ENCODE results near the gene CARD6.

CARD6 gene

DNA sequence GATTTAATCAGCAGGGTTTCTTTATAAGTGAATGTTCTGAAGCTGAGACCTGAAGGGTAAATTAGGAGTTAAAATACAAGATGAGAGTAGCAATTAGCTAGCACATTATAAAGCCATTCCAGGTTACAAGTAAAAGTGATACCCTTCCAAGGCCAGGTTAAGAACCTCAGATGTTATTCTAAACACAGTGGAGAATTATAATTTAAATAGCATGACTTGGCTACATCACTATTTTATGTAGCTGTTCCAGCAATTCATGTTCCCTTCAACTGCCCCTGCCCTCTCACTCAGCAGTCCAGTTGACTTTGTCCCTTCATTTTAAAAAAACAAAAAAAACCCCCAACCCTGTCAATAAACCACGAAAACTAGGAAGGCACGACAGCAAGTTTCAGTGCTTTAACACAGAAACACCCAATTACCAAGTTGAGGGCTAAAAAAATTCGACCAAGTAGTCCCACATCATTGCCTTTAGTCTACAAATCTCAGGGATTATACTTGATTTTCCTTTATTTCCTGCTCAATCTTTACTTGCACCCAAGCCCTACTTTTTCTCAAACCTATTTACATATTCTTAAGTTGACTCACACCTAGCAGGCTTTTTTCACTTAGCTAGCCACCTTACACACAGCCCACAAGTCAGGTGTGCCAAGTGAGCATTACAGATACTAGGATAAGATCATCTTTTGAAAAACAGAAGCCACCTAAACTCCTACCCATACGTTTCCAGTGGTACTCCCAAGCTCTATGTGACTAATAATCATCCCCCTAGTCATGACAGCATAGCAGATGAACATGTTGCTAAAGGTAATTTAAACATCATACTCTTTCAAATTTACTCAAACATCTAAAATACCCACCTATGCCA lies 9.6 kb upstream of the CARD6 start:
- TF ChIP-seq, protein P1, sequence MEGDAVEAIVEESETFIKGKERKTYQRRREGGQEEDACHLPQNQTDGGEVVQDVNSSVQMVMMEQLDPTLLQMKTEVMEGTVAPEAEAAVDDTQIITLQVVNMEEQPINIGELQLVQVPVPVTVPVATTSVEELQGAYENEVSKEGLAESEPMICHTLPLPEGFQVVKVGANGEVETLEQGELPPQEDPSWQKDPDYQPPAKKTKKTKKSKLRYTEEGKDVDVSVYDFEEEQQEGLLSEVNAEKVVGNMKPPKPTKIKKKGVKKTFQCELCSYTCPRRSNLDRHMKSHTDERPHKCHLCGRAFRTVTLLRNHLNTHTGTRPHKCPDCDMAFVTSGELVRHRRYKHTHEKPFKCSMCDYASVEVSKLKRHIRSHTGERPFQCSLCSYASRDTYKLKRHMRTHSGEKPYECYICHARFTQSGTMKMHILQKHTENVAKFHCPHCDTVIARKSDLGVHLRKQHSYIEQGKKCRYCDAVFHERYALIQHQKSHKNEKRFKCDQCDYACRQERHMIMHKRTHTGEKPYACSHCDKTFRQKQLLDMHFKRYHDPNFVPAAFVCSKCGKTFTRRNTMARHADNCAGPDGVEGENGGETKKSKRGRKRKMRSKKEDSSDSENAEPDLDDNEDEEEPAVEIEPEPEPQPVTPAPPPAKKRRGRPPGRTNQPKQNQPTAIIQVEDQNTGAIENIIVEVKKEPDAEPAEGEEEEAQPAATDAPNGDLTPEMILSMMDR (IDR thresholded peaks at IDR 0.05; ENCODE audit: low read depth, low read length, missing control alignments) = no peak
- peak overlapping the region; percentile 100 for H3K4me3 ChIP-seq (replicated peaks; ENCODE audit: low read depth, low read length)
- no peak for DNase-seq (ENCODE audit: extremely low read depth, low read depth)

DNA sequence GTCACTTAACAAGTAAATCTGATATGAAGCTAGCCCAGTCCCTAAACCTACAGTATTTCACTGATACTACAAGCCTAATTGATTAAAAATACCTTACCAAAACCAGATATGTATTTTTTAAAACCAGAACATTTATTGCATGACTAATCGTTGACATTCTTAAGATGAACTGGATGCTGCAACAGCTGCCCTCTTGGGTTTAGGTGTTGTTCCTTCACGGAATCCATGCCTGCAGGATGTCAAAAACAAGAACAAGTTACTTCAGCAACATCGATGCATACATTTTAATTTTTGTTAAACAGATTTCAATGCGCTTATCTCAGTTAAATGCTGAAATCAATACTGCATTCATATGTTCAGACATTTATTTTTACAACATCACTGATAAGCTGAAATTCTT lies 8.8 kb upstream of the CARD6 start:
- peak overlapping the region; percentile 100 for H3K4me3 ChIP-seq (replicated peaks; ENCODE audit: low read depth, low read length)
- no peak for DNase-seq (ENCODE audit: extremely low read depth, low read depth)
- TF ChIP-seq, protein P1 (IDR thresholded peaks at IDR 0.05; ENCODE audit: low read depth, low read length, missing control alignments) = no peak

DNA sequence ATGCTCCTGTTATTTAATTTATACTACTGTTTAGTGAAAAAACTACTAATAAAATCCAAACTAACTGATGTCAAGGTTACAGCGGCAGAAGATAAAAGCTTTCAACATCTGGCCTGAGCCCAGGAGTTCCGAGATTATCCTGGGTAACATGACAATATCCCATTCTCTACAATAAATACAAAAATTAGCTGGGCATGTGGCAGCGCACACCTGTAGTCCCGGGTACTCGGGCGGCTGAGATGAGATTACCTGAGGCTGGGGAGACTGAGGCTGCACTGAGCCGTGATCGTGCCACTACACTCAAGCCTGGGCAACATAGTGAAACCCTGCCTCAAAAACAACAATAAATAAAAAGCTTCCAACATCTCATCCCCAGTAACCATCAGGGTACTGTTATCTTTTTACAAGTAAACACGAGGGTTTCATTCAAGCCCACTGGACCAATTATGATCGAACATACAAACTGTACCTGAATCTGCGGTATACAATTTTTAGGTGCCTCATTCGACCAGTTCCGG lies 7.4 kb upstream of the CARD6 start:
- TF ChIP-seq, protein P1 (IDR thresholded peaks at IDR 0.05; ENCODE audit: low read depth, low read length, missing control alignments) = no peak
- H3K4me3 ChIP-seq (replicated peaks; ENCODE audit: low read depth, low read length) = peak overlapping the region; percentile 100
- DNase-seq (ENCODE audit: extremely low read depth, low read depth) = no peak

GRCh38 chr5:40834391-40834848 lies 6.7 kb upstream of the CARD6 start:
- DNase-seq (ENCODE audit: extremely low read depth, low read depth) = no peak
- H3K4me3 ChIP-seq (replicated peaks; ENCODE audit: low read depth, low read length) = peak overlapping the region; percentile 100
- TF ChIP-seq, protein P1 (IDR thresholded peaks at IDR 0.05; ENCODE audit: low read depth, low read length, missing control alignments) = no peak

DNA sequence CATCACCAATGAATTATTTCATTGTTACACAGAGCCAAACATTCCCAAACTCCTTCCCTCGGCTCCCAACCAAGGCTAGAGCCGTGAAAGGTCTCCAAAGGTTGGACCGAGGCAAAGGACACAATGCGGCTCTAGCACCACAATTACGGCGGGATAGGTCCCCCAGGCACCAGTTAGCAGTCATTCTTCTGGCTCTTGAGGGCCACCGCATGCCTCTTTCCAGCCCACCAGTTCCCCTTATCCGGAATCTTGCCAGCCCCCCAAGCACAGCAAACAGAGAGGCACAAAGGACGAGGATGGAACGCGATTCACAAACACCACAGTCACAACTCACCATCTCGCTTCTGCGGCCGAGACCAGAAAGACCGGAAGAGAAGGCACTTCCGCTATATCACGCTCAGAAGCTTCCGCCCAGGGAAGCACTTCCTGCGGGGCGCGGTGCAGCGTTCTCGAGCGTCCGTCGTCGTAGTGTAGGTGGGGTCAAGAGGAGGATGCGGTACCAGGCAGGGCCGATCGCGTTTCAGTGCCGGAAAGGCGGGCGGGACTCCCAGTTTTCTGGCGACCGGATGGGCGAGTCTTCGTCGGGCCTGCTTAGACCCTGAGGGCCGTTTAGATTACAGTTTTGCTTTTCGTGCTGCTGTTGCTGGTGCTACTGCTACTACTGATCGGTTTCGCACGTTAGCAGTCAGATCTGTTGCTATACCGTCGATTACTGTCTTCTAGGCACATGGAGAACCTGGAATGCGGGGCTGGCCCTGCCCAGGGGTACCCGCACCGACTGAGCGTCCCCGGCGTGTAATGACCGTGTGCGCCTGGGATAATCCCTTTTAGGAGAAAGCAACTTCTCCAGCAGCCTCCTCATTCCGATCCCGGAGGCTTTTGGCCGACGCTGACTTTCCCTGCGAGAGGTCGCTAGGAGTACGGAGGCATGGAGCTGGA lies 6.0 kb upstream of the CARD6 start, which contains the start of gene RPL37:
Gene RPL37, minus strand, starts transcription at position 374 of the 939 bp plus-strand sequence. Its CDS starts 37 bp downstream, at position 337.
- H3K4me3 ChIP-seq (replicated peaks; ENCODE audit: low read depth, low read length) = peak within 1 kb of the TSS; percentile 100
- DNase-seq (ENCODE audit: extremely low read depth, low read depth) = peak; percentile 92
- TF ChIP-seq, protein P1 (IDR thresholded peaks at IDR 0.05; ENCODE audit: low read depth, low read length, missing control alignments) = no peak

DNA sequence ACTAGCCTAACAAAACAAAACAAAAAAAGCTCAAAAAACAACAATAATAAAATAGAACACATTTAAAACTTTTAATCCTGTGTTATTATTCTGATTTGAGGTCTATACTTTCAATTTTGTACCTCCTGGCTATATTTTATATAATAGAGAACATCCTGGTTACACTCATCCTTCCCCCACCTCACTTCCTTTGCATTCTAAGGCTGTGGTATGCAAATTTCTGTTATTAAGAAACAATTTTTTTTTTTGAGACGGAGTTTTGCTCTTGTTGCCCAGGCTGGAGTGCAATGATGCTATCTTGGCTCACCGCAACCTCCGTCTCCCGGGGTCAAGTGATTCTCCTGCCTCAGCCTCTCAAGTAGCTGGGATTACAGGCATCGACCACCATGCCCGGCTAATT lies 3.1 kb upstream of the CARD6 start:
- no peak overlapping the region for H3K4me3 ChIP-seq (replicated peaks; ENCODE audit: low read depth, low read length)
- DNase-seq (ENCODE audit: extremely low read depth, low read depth) = no peak
- TF ChIP-seq, protein P1 (IDR thresholded peaks at IDR 0.05; ENCODE audit: low read depth, low read length, missing control alignments) = no peak
